ENCODE results near the gene SLC7A1. TPM values are rescaled to one million over a fixed set of nuclear protein-coding genes. Genes with fewer than 3 reads are reported as not detected.

Gene SLC7A1
- 9.7 and 10.3 TPM in 2 replicates for total RNA-seq (2012; rRNA removed)
- 20.4 and 22.3 TPM in 2 replicates for polyA plus RNA-seq (2012; rRNA removed)
- polyA plus RNA-seq (2012; cell fraction: cytosol; rRNA removed): 10.1 and 16.9 TPM in 2 replicates
- polyA plus RNA-seq (2012; cell fraction: nucleus; rRNA removed; ENCODE audit: low replicate concordance): 25.5 and 27.8 TPM in 2 replicates
- percentile 91 among the genes with signal in this experiment for Bru-seq, nascent RNA
- BruChase-seq, experiment 1, labeled RNA remaining after a 6-hour chase: percentile 75 among the genes with signal in this experiment
- BruChase-seq, experiment 2, labeled RNA remaining after a 2-hour chase: percentile 75 among the genes with signal in this experiment
- long read RNA-seq, full-length matches to known transcripts: 2 of 40 reads
- long read RNA-seq, partial matches to known transcripts: 2 of 40 reads
- long read RNA-seq, other reads (novel, unspliced or antisense): 36 of 40 reads

GRCh38 chr13:29595380-29596063 is at the start of gene SLC7A1:
SLC7A1 (minus strand) TSS chr13:29595688; CDS start chr13:29536188, 59,500 bp downstream.
- POLR2A ChIA-PET (ENCODE audit: unreplicated experiment): no interaction called here
- dilution Hi-C loops (cut with HindIII; ENCODE audit: low sequenced_read_pairs, unreplicated experiment): no loop called here
- TF ChIP-seq RCOR1 (IDR thresholded peaks at IDR 0.05; ENCODE audit: insufficient replicate concordance, low read length) (no peak), USF2 (IDR thresholded peaks at IDR 0.05; ENCODE audit: low read depth, low read length) (no peak), CHD1 (IDR thresholded peaks at IDR 0.05; ENCODE audit: low read depth, low read length) (no peak), NFE2L2 (IDR thresholded peaks at IDR 0.05; ENCODE audit: low read depth, low read length) (no peak), RAD21 (IDR thresholded peaks at IDR 0.05; ENCODE audit: low read length) (no peak; the same call in 1 of the 2 replicates), MXI1 (IDR thresholded peaks at IDR 0.05; ENCODE audit: borderline replicate concordance, low read depth, low read length) (no peak), MAFK (IDR thresholded peaks at IDR 0.05; ENCODE audit: low read depth, low read length) (no peak), BHLHE40 (IDR thresholded peaks at IDR 0.05; ENCODE audit: low read depth, low read length) (no peak), ELK1 (IDR thresholded peaks at IDR 0.05; ENCODE audit: borderline replicate concordance, low read depth, low read length) (no peak), POLR2A (IDR thresholded peaks at IDR 0.05; ENCODE audit: low read depth, low read length) (peak; percentile 43; the same call in 1 of the 2 replicates)
- TF ChIP-seq, protein P1, sequence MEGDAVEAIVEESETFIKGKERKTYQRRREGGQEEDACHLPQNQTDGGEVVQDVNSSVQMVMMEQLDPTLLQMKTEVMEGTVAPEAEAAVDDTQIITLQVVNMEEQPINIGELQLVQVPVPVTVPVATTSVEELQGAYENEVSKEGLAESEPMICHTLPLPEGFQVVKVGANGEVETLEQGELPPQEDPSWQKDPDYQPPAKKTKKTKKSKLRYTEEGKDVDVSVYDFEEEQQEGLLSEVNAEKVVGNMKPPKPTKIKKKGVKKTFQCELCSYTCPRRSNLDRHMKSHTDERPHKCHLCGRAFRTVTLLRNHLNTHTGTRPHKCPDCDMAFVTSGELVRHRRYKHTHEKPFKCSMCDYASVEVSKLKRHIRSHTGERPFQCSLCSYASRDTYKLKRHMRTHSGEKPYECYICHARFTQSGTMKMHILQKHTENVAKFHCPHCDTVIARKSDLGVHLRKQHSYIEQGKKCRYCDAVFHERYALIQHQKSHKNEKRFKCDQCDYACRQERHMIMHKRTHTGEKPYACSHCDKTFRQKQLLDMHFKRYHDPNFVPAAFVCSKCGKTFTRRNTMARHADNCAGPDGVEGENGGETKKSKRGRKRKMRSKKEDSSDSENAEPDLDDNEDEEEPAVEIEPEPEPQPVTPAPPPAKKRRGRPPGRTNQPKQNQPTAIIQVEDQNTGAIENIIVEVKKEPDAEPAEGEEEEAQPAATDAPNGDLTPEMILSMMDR (conservative IDR thresholded peaks at IDR 0.05; ENCODE audit: low read depth, low read length): 0 out of 2 replicates have a peak, but pooled peaks have one; percentile 12

More at GRCh38 chr13:29595380-29596063, at the start of gene SLC7A1:
- DNase-seq (peak; percentile 80), ATAC-seq (ENCODE audit: low read depth) (peak; percentile 96)
- Histone ChIP-seq H3K9me1 (ENCODE audit: insufficient read depth, low read length) (peaks cover 14% of the 10 kb centered on the region), H3K23ac (ENCODE audit: low read depth, low read length) (peak within 1 kb of the TSS; percentile 33; the same call in 1 of the 2 replicates), H2AK5ac (ENCODE audit: low read depth, low read length) (peak within 1 kb of the TSS; percentile 44), H4K5ac (ENCODE audit: low read depth, low read length) (peak within 1 kb of the TSS; percentile 23; the same call in 1 of the 2 replicates), H4K8ac (ENCODE audit: low read depth in 2 of 2, low read length in 2 of 2) (peak within 1 kb of the TSS; percentile 32 to 82), H3K18ac (ENCODE audit: low read depth, low read length) (no peak within 1 kb of the TSS; the same call in none of the 2 replicates), H3K14ac (replicated peaks; ENCODE audit: low read depth, low read length) (peak within 1 kb of the TSS; percentile 85), H3K9ac (ENCODE audit: low read depth, low read length) (peak within 1 kb of the TSS; percentile 59), H2BK15ac (ENCODE audit: low read depth, low read length) (0 out of 3 replicates have a peak within 1 kb of the TSS, but pooled peaks have one; percentile 2), H4K20me1 (ENCODE audit: insufficient read depth, low read length) (peaks cover 34% of the 10 kb centered on the region), H3K79me1 (ENCODE audit: low read depth in 1 of 2, low read length in 2 of 2) (peaks cover 5 to 38% of the 10 kb centered on the region in 2 experiments), H2BK5ac (ENCODE audit: low read depth, low read length, poor library complexity, severe bottlenecking) (peak within 1 kb of the TSS; percentile 92), H3K9me3 (ENCODE audit: control insufficient read depth, insufficient read depth, low read length) (no peaks in the 10 kb centered on the region), H3K27ac (ENCODE audit: insufficient read depth, low read length) (peak within 1 kb of the TSS; percentile 52), H2BK20ac (ENCODE audit: low read depth, low read length) (no peak within 1 kb of the TSS), H4K91ac (ENCODE audit: insufficient read depth, low read depth, low read length) (peak within 1 kb of the TSS; percentile 58), H2AFZ (replicated peaks; ENCODE audit: low read length, poor library complexity) (peak within 1 kb of the TSS; percentile 93), H3K4me3 (ENCODE audit: insufficient read depth, low read depth, low read length) (peak within 1 kb of the TSS; percentile 85), H3K4ac (ENCODE audit: low read depth, low read length) (peak within 1 kb of the TSS; percentile 92), H2BK120ac (ENCODE audit: low read depth, low read length) (peak within 1 kb of the TSS; percentile 58), H3K4me2 (ENCODE audit: low read depth, low read length) (peak within 1 kb of the TSS; percentile 84), H3K56ac (ENCODE audit: extremely low read depth, insufficient read depth, low read length) (peak within 1 kb of the TSS; percentile 73; the same call in 1 of the 2 replicates), H2AK9ac (replicated peaks; ENCODE audit: low read depth, low read length, poor library complexity) (peak within 1 kb of the TSS; percentile 97), H3K27me3 (ENCODE audit: control insufficient read depth, insufficient read depth, low read length) (no peaks in the 10 kb centered on the region), H3K4me1 (ENCODE audit: control insufficient read depth, insufficient read depth, low read length) (peaks cover 8% of the 10 kb centered on the region), H3K36me3 (ENCODE audit: control insufficient read depth, insufficient read depth, low read length) (no peaks in the 10 kb centered on the region)
- BruUV-seq (replicated peaks): no TSS peak
- in situ Hi-C loops (cut with MboI; ENCODE audit: low sequenced_read_pairs): no loop called here
- intact Hi-C loops (cut with micrococcal nuclease): loop anchor here (1.0 to 2.0 kb wide), 2 partner anchors 87 to 517 kb away; no protein-coding TSS in a partner anchor
- CTCF ChIA-PET: interaction anchor here (1.7 kb wide), 1 partner anchor 12 kb away, joined by 3 read pairs; no protein-coding TSS in a partner anchor
- 1% methylated on average over 14 of the region's 98 CpGs; no CpG with 5 or more reads in 1 of the 2 experiments for WGBS, 2 experiments (ENCODE audit: extremely low coverage in 2 of 2, insufficient read length in 1 of 2)
